GM18520 (cell line): ENCODE data around the gene CHGA.

Experiments
- ATAC-seq: cut with Tn5 transposase; IDR thresholded peaks from one replicate; pipeline ENCODE4 v1.9.1; 2021; ENCODE audit not compliant: unreplicated experiment

CHGA gene

DNA sequence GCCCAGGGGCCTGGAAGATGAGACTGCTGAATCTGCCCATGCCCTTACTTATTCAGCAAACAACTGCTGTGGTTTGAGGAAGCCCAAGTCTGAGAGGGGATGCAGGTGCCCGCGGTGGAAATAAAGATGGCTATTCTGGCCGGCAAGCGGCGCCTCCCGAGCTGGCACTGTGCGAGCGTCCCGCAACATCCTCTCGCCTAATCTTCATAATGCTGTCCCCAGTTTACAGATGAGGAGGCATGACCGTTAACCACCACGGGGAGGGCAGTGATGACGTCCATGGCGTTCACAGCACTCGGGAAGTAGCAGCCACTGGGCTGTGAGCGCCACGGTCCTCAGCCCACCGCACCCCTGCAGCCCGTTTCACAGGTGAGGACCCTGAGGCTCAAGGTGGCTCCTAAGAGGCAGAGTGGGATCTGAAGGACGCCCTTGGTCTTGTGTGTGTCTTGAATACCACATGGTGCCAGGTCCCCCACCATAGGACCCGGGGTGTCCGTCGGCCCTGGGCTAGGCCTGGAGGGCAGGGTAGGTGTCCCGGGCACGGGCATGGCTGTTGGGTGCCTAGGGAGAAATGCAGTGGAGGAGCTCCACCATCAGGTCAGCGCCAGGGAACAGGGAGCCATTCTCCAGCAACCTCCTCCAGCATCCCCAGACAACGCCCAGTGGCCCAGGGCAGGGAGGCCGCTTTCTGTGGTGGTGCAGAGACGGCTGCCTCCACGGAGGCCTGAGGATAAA is 20.2 kb downstream of the CHGA start:
- ATAC-seq, result no peak

DNA sequence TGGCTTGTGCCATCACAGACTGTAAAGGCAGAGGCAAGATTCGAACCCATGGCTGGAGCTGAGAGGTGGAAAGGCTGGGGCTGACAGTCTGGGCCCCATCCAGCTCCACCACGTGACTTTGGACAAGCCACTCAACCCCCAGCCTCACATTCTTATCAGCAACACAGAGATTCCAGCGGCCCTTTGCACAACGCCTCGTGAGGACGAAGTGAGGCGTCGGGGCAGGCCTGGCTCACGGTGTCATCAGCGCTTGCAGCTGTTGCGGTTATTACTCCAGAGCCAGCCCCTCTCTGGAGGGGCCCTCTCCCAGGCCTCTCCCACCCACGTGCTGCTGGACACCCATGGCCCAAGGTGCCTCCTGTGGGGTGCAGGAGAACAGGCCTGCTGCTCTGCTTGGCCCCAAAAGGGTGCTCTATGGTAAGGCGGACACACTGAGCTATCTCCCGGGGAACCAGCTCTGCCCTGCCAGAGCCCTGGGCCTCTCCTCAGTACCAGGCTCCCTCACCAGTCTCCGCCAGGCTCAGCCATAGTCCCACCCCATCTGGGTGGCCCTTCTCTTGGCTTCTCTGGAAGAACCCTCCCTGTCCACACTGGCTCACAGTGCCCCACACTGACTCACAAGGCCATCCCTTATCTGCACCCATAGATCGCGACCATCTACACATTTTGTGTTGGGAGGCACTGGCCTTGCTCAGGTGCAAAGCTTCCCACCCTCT is 21.1 kb downstream of the CHGA start:
- ATAC-seq, result no peak

DNA sequence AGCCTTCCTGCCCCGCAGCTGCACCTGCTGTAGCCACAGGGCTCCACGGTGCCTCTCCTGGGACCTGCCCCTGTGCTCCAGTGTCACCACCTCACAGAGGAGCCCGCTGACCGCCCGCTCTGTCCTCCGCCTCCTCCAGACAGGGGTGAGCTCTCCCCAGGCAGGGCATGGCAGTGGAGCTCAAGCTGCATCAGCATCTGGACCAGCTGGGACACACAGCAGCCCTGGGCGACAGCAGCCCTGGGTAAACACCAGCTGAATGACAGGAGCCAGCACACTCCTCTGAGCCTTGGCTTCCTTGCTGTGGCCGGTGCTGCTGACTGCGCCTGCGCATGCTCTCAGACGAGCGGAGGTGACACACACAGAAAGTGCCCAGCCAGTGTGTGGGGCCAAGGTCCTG is 22.0 kb downstream of the CHGA start:
- no peak for ATAC-seq

DNA sequence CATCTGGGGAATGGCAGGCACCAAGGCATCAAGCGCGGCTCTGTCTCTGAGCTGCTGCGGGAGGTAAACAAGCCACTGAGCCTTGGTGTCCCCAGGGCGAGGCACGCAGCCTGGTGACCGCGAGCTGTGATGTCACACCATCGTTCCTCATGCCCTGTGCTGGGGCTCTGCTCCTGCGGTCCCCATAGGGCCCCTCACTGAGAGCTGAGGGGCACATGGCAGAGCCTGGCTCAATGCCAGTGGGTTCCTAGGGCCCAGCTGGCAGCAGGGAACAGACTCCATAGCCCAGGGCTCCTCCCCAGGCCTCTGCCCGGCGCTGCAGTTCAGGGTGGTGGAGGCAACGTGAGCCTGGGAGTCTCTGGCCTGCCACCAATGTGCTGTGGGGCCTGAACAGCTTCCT is 22.6 kb downstream of the CHGA start:
- no peak for ATAC-seq

DNA sequence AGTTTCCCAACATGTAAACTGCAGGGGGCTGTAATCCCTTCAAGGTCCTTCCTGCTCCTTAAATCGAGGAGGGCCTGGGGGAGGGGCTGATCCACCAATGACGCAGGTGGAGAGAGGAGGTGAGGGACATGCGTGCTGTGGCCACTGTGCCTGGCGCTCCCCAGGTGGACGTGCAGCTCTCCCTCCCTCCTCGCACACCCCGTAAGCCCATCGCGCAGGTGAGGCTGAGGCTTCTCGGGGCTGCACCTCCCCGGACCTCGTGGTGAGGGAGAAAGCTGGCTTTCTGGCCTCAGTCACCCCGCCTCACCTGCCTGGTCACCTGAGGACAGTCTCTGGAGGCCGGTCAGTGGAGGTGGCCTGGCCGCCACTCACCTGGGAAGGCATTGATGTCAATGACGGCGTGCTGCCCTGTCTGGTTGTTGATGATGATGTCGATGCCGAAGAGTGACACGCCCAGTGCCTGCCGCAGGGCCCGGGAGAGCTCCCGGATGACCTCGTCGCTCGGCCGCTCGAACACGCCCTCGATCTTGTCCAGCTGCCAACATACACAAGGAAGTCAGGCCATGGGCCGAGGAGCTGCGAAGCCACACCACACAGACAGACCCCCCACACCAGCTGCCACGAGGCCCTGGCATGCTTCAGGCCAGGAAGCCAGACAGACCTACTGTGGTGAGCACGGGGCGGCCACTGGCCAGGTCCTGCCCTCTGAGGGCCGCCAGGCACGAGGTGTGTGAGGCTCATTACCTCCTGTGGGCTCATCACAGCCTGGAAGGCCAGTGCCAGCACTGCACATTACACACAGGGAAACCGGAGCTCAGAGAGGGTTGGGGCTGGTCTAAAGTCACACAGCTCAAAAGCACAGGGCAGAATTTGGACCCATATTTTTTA is 23.3 kb downstream of the CHGA start:
- ATAC-seq, result no peak

DNA sequence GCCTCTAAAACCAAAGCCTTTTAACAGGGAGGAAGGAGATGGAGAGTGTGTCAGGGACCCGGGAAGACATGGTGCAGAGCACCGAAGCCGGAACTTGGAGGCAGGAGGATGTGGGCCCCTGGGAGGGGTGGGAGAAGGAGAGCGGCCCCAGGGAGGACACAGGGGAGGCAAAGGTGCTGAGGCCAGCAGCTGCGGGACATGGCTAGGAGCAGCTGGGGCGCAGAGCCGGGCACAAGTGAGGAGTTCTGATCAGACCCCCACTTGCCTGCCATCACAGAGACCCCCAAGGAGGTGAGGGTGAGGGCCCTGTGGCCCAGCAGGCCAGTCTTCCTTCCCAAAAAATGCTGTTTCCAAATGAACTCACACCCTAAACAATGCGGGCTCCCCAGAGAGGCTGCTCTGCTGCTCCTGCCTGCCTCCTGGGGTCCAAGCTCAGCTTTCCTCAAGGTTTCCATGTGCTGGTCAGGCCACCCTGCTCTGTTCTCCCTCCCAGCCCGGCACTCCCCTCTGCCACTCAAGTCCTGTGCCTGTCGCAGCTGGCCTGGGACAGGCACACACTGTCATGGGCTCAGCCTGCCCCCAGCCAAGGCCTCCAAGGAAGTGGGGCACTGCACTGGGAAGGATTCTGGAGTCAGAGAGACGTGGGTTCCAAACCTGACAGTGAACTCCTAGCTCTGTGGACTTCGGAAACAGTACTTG is 24.0 kb downstream of the CHGA start:
- no peak for ATAC-seq

DNA sequence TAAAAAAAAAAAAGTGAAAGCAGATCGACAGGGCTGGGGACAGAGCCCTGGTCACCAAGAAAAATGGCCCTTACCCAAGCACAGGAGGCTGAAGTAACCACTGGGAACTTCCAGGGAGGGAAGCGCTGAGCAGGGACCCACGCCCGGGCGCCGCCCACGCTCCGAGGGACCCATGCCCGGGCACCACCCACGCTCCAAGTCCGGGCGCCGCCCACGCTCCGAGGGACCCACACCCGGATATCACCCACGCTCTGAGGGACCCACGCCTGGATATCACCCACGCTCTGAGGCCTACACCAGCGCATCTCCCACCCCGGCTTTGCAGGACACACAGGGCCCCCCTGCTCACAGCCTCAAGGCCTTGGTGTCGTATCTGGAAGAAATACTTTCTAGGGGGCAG is 25.7 kb downstream of the CHGA start:
- no peak for ATAC-seq

DNA sequence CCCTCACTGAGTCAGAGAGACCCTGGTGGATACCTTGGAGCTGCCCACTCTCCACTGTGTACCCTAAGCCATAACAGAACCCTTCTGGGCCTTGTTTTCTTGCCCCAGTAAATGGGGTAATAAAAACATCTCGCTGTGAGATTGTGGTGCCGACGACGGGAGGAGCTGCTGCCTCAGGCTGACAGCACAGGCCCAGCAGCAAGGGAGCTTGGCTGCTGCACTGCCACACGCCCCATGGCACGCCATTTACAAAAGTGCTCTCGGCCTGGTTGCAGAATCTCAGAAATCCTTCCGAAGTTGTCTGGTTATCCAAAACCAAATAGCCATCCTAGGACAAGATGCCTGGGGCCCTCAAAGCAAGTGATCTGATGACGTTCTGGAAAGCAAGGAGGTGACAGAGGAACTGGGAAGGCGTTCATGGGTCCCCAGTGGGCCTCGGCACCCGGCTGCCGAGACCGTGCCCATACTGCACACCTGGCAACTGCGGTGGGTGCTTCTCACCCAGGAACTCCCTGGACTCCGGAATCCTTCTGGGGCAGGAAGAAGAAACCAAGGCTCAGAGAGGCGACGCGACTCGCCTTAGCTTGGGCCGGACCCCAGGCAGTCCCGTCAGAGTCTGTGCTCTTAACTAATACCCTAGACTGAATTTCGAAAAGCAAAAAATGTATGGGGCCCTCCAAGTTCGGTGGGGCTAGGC is 26.7 kb downstream of the CHGA start:
- no peak for ATAC-seq

DNA sequence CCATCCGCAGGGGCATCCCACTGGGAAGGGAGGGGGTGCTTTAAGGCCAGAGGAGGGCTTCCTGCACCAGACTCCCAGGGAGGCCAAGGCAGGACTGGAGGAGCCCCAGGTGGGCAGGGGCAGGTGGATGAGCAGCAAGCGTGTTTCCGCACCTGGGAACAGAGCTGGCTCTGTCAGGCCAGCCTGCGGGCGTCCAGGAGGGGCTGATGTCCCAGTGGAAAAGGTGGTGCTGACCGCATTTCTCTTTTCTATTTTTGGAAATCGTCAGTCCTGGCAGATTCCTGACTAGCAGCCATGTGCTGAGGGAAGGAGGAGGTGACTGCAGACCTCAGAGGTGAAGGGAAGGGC is 27.2 kb downstream of the CHGA start:
- no peak for ATAC-seq

DNA sequence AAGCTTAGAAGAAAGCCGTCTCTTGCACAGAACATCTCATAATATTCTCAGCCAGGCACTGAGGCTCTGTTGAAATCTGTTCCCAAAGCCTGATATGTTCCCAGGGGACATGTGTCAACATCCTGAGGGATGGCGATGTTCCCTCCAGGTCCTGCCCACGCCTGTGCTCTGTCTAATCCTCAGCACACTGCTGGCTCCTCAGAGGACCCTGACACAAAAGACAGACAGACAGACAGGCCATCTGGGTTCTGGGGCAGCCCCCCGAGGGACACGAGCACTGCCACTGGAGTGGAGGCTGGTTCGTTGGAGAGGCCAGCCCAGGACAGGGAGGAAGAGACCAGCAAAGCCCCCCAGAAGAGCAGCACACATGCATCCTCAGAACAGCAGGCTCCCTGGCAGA is 27.8 kb downstream of the CHGA start:
- no peak for ATAC-seq

DNA sequence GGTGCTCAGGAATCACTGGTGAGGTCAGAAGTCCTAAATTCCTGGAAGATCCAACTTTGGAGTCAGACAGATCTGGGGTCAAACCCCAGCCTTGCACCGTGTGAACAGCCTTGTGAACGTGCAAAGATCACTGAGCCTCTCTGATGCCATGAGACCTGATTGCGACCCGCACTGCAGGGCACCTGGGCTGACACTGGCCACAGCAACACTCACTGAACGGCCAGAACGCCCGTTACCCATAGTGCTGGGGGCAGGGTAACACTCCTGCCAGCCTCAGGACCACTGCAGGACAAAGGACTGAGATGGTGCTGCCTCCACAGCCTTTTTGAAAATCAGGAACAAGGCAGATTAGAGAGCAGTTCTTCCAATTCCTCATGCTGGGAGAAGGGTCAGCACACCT is 28.3 kb downstream of the CHGA start:
- ATAC-seq, result no peak

DNA sequence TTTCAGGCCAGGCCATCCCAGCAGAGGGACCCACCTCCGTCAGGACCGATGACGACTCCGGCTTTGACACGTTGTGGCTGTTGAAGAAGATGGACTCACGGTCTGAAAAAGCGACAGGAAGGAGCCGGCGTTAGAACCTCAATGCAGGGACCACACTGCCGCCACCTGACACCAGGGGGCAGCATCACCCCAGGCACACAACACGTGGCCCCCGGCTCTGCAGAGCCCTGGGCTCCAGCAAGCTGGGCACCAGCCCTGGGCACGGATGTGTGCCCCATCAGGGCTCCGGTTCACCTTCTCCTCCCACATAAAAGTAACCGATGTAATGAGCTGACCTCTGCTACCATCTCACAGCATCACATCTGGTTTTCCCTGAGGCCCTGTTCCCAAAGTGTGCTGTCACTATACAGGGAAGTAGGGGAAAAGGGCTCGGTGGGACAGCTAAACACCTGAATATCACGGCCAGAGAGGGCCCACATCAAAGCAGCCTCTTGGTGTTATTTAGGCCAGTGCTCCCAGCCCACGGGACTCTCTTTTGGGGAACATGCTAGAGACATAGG is 29.0 kb downstream of the CHGA start:
- no peak for ATAC-seq

DNA sequence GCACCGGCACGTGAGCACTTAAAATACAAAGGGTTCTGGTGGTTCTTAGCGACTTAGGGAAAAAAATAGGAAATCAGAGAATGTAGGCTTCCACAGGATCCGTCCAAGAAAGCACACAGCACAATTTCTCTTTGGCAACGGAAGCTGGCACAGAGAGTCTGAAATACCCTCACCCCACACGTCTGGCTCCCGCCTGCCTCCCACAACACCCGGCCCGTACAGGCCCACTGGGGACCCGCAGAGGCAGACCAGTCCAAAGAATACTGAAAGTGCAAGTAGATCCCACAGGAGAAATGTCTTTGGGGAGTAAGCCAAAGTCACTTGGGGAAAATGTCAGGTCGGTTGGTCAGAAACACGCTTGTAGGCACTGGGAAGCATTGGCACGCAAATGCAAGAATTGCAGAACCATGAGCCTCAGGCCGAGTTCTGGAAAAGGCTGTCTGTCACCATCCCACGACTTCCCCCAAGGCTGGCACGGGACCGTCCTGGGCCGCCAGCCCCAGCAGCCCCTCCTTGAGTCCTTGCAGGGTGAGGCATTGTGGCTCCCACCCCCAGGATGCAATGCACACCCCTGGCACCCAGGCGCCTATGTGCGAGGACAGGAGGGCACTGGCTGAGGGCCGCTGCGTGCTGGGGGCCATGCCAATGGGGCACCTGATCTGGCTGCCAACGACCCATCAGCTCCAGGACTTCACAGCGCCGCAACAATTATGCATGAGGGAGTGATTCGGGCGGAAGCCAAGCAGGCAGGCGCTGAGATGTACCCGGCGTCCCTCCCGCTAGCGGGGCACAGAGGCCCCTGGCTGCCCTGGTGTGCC is 29.7 kb downstream of the CHGA start:
- no peak for ATAC-seq

DNA sequence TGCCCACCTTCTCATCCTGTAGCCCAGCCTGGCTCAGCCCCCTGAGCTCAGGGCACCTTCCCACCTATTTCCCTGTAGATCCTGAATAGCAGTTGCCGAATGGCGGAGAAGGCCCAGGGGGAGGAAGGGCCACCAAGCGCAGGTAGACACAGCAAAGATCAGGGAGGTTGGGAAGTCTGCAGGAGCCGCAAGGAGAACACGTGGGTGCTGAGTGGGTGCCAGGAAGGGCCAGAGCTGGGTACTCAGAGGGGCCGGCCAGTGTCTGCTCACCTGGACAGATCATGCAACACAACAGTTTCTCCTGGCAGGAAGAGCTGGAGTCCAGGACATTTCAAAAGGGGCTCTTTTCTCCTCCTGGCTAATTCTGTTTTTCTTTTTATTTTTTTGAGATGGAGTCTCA is 30.6 kb downstream of the CHGA start:
- ATAC-seq, result no peak

DNA sequence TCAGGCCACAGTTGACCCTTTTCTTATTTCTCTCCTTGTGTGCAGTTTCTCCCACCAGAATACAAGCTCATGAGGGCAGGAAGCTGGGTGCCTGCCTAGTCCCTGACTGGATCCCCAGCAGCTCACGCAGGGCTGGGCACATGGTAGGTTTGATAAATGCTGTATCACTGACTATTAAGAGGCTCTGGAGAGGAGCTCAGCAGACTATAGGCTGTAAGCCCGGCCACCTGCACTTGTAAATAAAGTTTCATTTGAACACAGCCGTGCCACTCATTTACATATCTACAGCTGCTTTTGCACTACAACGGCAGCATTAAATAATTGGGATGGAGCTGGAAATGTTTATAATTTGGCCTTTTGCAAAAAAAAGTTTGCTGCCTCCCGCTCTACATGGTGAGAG is 32.0 kb downstream of the CHGA start:
- no peak for ATAC-seq

DNA sequence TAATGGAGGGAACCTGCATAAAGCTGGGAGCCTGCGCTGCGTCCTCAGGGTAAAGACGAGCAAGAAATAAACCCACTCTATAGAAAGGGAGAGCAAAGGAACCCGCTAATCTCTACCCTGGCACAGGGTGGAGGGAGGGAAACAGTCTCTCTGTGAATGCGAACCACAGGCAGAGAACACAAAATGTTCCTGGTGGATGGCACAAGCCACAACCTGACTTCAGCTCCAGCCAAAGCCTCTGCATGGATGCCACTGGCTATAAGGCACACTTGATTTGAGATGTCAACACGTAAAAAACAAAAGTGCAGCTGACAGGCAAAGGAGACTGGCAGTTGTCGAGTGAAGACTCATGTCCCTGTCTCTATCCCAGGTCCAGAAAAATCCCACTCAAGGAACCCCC is 32.4 kb downstream of the CHGA start:
- no peak for ATAC-seq

DNA sequence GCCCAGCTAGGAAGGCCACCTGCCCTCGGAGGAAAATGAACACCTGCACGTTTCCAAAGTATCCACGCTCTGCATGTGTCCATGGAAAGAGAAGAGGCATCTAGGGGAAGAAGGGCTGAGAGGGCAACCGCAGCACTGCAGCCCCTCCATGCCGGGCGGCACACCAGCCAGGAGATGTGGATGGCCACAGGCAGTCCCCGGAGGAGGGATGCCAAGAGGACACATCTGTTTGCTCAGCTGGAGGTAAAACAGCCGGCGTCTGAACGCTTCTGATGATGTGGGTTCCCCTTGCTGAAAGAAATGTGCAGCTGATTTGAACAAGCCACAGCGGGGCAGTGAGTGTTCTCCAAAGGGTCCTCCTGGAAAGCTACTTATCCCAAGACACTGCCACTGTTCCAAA is 34.0 kb downstream of the CHGA start:
- ATAC-seq, result no peak

DNA sequence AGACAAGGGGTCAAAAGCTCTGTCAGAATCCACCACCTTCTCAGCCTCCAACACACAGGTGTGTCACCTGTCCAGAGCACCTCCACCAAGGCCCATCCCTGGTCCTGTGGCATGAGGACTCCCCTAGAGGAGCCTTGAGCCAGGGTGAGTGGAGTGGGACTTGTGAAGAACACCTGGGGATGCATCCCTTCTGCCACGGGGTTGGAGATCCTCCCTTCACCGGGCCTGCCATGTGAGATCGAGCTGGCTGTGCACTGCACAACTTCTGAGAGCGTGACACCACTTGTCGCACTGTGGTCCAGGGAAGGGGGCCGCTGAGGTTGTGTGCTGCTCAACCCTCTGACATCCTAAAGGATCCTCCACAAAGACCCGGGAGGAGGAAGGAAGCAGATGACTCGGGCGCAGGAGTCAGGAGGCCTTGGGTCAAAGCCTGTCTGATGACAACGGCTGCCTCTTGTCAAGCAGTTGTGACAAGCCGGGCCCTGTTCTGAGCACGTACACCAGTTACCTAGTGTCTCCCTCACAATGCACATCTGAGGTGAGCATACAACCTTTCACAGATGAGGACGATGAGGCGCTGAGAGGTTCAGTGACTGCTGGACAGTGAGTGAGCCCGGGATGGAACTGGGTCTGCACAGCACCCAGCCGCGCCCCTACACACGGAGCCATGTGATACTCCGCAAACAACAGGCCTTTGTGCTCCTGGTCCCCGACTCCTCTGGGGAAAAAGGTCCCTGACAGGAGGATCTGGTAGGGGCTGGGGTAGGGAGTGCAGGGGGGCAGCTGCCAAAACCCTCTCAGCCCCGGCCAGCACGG is 35.6 kb downstream of the CHGA start:
- no peak for ATAC-seq

DNA sequence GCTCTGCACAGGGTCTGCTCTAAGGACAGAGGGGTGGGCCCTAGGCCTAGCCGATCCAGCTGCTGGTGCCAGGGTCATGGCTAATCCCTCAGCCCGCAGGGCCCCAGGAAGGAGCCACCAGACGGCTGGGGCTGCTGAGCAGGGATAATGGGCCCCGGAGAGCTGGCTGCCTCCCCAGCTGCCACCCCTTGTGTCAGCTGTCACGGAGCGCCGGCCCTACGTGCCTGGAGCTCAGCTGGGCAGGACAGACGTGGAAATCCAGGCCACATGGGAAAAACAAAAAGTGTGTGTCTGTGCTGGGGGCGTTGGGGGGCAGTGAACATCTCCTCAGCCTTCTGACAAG is 36.2 kb downstream of the CHGA start:
- no peak for ATAC-seq
